Measurements from ENCODE around the gene FAM187B. TPM values are rescaled to one million over a fixed set of nuclear protein-coding genes. Genes with fewer than 3 reads are reported as not detected.
A peak's percentile ranks its signal among the peaks of the same experiment; 100 is the strongest.

The FAM187B gene
- polyA plus RNA-seq, 1 donor, result not detected

DNA sequence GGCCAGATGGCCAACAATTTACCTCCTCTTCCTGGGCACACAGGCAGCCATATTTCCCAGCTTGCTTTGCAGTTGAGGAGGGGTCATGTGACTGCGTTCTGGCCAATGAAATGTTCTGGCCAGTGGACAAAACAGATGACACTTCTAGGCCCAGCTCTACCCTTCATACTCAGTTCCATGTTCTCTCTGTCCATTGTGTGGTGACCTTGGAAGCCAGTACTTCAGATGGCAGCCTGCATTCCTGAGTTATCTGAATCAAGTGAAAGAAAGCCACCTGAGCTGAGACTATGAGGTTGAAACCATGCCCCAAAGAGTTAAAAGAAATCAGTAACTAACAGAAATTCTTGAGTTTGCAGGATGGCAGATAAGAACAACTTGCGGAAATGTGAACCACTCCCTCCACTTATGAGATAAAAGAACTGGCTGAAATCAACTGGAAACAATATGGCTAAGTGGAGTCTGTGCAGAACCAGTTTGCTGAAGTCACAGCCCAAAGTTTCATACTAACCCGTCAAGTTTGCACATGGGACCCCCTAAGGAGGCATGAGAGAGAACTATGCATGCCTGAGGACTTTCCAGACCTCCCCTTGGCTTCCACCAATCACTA, 8.1 kb downstream of the FAM187B start:
- peaks cover 17% of the 10 kb centered on the region for H3K4me1 ChIP-seq (ENCODE audit: control insufficient read depth, insufficient read depth, low read length)
- H3K27ac ChIP-seq (ENCODE audit: low read length), result peak overlapping the region; percentile 65
- H3K9me3 ChIP-seq (ENCODE audit: control insufficient read depth, low read depth, low read length), result no peaks in the 10 kb centered on the region
- peak; percentile 30 to 71 for DNase-seq
- no peaks in the 10 kb centered on the region for H3K36me3 ChIP-seq (ENCODE audit: control insufficient read depth, insufficient read depth, low read length)
- no peak overlapping the region for H3K4me3 ChIP-seq (ENCODE audit: low read length)
- H3K27me3 ChIP-seq (ENCODE audit: control insufficient read depth, insufficient read depth, low read length), result no peaks in the 10 kb centered on the region
- no CpG with 5 or more reads among the region's 3 CpGs for WGBS (ENCODE audit: insufficient coverage, low lambda C conversion rate)

GRCh38 chr19:35219008-35219407, 9.5 kb downstream of the FAM187B start:
- H3K27ac ChIP-seq (ENCODE audit: low read length), result no peak overlapping the region
- no peak overlapping the region for H3K4me3 ChIP-seq (ENCODE audit: low read length)
- no peaks in the 10 kb centered on the region for H3K36me3 ChIP-seq (ENCODE audit: control insufficient read depth, insufficient read depth, low read length)
- H3K9me3 ChIP-seq (ENCODE audit: control insufficient read depth, low read depth, low read length), result no peaks in the 10 kb centered on the region
- no CpG with 5 or more reads among the region's 1 CpG for WGBS (ENCODE audit: insufficient coverage, low lambda C conversion rate)
- no peak for DNase-seq
- H3K4me1 ChIP-seq (ENCODE audit: control insufficient read depth, insufficient read depth, low read length), result peaks cover 19% of the 10 kb centered on the region
- no peaks in the 10 kb centered on the region for H3K27me3 ChIP-seq (ENCODE audit: control insufficient read depth, insufficient read depth, low read length)

DNA sequence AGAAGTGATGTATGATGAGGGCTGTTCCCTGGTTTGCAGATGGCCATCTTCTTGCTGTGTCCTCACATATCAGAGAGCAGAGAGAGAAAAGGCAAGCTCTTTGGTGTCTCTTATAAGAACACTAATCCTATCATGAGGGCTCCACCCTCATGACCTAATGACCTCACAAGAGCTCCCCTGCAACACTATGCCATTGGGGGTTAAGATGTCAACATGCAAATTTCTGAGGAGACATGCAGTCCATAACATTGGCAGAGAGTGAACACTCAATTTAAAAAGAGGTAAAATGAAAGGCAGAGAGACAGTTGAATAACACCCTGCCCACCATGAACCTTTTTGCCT, 10.9 kb downstream of the FAM187B start:
- Histone ChIP-seq H3K27ac (ENCODE audit: low read length) (no peak overlapping the region), H3K4me3 (ENCODE audit: low read length) (no peak overlapping the region), H3K4me1 (ENCODE audit: control insufficient read depth, insufficient read depth, low read length) (peaks cover 24% of the 10 kb centered on the region), H3K36me3 (ENCODE audit: control insufficient read depth, insufficient read depth, low read length) (no peaks in the 10 kb centered on the region), H3K27me3 (ENCODE audit: control insufficient read depth, insufficient read depth, low read length) (no peaks in the 10 kb centered on the region), H3K9me3 (ENCODE audit: control insufficient read depth, low read depth, low read length) (no peaks in the 10 kb centered on the region)
- DNase-seq, result no peak

- Histone ChIP-seq H3K36me3 (ENCODE audit: control insufficient read depth, insufficient read depth, low read length) (no peaks in the 10 kb centered on the region), H3K4me3 (ENCODE audit: low read length) (no peak overlapping the region), H3K27me3 (ENCODE audit: control insufficient read depth, insufficient read depth, low read length) (no peaks in the 10 kb centered on the region), H3K9me3 (ENCODE audit: control insufficient read depth, low read depth, low read length) (no peaks in the 10 kb centered on the region), H3K4me1 (ENCODE audit: control insufficient read depth, insufficient read depth, low read length) (peaks cover 24% of the 10 kb centered on the region), H3K27ac (ENCODE audit: low read length) (no peak overlapping the region)
- peak; percentile 42 to 46 for DNase-seq
- no CpG with 5 or more reads among the region's 3 CpGs for WGBS (ENCODE audit: insufficient coverage, low lambda C conversion rate)
These were observed 11.5 kb downstream of the FAM187B start for GRCh38 chr19:35216833-35217648.

DNA sequence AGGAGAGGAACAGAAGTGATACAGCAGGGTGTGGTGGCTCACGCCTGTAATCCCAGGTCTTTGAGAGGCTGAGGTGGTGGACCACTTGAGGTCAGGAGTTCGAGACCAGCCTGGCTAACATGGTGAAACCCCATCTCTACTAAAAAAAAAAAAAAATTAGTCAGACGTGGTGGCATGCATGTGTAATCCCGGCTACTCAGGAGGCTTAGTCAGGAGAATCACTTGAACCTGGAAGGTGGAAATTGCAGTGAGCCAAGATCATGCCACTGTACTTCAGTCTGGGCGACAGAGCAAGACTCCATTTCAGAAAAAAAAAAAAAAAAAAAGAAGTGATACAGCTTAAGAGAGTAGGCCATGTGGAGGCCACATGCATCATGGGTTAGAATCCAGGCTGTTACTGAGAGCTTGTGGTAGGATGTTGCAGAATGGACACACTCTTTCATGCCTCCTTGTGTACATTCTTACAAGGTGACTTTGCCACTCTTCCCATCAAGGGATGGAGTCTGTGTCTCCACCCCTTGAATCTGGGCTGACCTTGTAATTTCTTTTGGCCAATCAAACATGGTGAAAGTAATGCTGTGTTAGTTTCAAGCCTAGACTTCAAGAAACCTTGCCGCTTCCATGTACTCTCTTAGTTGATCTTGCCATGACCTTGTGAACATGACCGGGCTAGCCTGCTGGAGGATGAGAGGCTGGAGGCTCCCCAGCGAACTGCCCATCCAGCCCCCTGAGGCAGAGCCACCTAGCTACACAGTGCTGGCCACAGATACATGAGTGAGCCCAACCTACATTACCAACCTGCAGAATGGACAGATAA, 12.3 kb downstream of the FAM187B start:
- no peaks in the 10 kb centered on the region for H3K27me3 ChIP-seq (ENCODE audit: control insufficient read depth, insufficient read depth, low read length)
- H3K9me3 ChIP-seq (ENCODE audit: control insufficient read depth, low read depth, low read length), result no peaks in the 10 kb centered on the region
- WGBS (ENCODE audit: insufficient coverage, low lambda C conversion rate), result no CpG with 5 or more reads among the region's 8 CpGs
- H3K4me1 ChIP-seq (ENCODE audit: control insufficient read depth, insufficient read depth, low read length), result peaks cover 23% of the 10 kb centered on the region
- H3K4me3 ChIP-seq (ENCODE audit: low read length), result no peak overlapping the region
- no peaks in the 10 kb centered on the region for H3K36me3 ChIP-seq (ENCODE audit: control insufficient read depth, insufficient read depth, low read length)
- no peak for DNase-seq
- no peak overlapping the region for H3K27ac ChIP-seq (ENCODE audit: low read length)

DNA sequence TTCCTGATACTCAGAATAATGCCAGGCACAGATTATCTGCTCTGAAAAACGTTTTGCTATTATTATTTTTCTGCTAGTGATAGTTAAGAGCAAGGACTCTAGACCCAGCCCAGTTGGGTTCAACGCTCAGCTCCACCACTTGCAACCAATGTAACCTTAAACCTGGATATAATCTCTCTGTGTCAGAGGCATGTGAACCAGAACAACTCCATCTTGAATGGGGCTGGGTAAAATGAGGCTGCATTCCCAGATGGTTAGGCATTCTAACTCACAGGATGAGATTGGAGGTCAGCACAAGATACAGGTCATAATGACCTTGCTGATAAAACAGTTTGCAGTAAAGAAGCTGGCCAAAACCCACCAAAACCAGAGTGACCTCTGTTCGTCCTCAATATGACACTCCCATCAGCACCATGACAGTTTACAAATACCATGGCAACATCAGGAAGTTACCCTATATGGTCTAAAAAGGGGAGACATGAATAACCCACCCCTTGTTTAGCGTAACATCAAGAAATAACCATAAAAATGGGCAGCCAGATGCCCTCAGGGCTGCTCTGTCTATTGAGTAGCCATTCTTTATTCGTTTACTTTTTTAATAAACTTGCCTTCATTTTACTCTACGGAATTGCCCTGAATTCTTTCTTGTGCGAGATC, 13.6 kb downstream of the FAM187B start:
- no peaks in the 10 kb centered on the region for H3K36me3 ChIP-seq (ENCODE audit: control insufficient read depth, insufficient read depth, low read length)
- no peak overlapping the region for H3K4me3 ChIP-seq (ENCODE audit: low read length)
- no peaks in the 10 kb centered on the region for H3K27me3 ChIP-seq (ENCODE audit: control insufficient read depth, insufficient read depth, low read length)
- no peak for DNase-seq
- WGBS (ENCODE audit: insufficient coverage, low lambda C conversion rate), result 100% methylated on average over 1 of the region's 7 CpGs
- H3K9me3 ChIP-seq (ENCODE audit: control insufficient read depth, low read depth, low read length), result no peaks in the 10 kb centered on the region
- no peak overlapping the region for H3K27ac ChIP-seq (ENCODE audit: low read length)
- peaks cover 13% of the 10 kb centered on the region for H3K4me1 ChIP-seq (ENCODE audit: control insufficient read depth, insufficient read depth, low read length)

GRCh38 chr19:35213663-35214632, 14.6 kb downstream of the FAM187B start:
- no peak overlapping the region for H3K4me3 ChIP-seq (ENCODE audit: low read length)
- peak overlapping the region; percentile 12 for H3K27ac ChIP-seq (ENCODE audit: low read length)
- H3K36me3 ChIP-seq (ENCODE audit: control insufficient read depth, insufficient read depth, low read length), result no peaks in the 10 kb centered on the region
- no peaks in the 10 kb centered on the region for H3K27me3 ChIP-seq (ENCODE audit: control insufficient read depth, insufficient read depth, low read length)
- H3K4me1 ChIP-seq (ENCODE audit: control insufficient read depth, insufficient read depth, low read length), result peaks cover 13% of the 10 kb centered on the region
- WGBS (ENCODE audit: insufficient coverage, low lambda C conversion rate), result no CpG with 5 or more reads among the region's 21 CpGs
- peak; percentile 67 to 81 for DNase-seq
- H3K9me3 ChIP-seq (ENCODE audit: control insufficient read depth, low read depth, low read length), result no peaks in the 10 kb centered on the region

- no peaks in the 10 kb centered on the region for H3K27me3 ChIP-seq (ENCODE audit: control insufficient read depth, insufficient read depth, low read length)
- WGBS (ENCODE audit: insufficient coverage, low lambda C conversion rate), result 80% methylated on average over 4 of the region's 7 CpGs
- H3K36me3 ChIP-seq (ENCODE audit: control insufficient read depth, insufficient read depth, low read length), result no peaks in the 10 kb centered on the region
- H3K4me1 ChIP-seq (ENCODE audit: control insufficient read depth, insufficient read depth, low read length), result peaks cover 13% of the 10 kb centered on the region
- DNase-seq, result no peak
- H3K27ac ChIP-seq (ENCODE audit: low read length), result no peak overlapping the region
- no peak overlapping the region for H3K4me3 ChIP-seq (ENCODE audit: low read length)
- H3K9me3 ChIP-seq (ENCODE audit: control insufficient read depth, low read depth, low read length), result no peaks in the 10 kb centered on the region
These were observed 16.3 kb downstream of the FAM187B start for GRCh38 chr19:35212241-35212640.

DNA sequence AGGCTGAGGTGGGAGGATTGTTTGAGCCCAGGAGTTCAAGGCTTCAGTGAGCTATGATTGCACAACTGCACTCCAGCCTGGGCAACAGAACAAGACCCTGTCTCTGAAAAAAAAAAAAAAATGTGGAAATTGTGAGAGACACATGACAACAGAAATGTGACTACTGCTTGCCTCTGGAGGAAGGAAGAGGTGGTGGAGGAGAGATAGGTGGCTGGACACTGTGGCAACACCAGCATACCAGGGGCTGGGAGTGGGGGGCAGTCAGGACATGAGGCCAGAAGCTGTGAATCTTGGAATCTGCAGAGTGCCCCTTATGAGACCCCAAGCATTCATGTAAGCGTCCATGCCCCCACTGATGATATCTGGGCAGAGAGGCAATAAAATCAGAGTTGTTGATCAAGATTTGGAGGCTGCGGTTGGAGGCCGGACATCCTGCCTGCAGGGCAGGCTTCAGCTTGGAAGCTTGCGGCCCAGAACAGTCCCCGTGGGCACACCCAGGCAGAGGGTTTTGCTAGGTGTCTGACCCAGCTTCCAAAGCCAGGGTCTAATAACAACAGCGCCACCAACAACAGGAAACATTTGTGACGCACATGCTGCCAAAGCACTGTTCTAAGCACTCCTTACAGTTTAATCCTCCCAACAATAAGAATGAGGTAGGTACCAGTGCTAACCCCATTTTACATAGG, 16.9 kb downstream of the FAM187B start:
- no peak overlapping the region for H3K27ac ChIP-seq (ENCODE audit: low read length)
- no peak overlapping the region for H3K4me3 ChIP-seq (ENCODE audit: low read length)
- no CpG with 5 or more reads among the region's 7 CpGs for WGBS (ENCODE audit: insufficient coverage, low lambda C conversion rate)
- no peak for DNase-seq
- no peaks in the 10 kb centered on the region for H3K9me3 ChIP-seq (ENCODE audit: control insufficient read depth, low read depth, low read length)
- peaks cover 13% of the 10 kb centered on the region for H3K4me1 ChIP-seq (ENCODE audit: control insufficient read depth, insufficient read depth, low read length)
- H3K27me3 ChIP-seq (ENCODE audit: control insufficient read depth, insufficient read depth, low read length), result no peaks in the 10 kb centered on the region
- no peaks in the 10 kb centered on the region for H3K36me3 ChIP-seq (ENCODE audit: control insufficient read depth, insufficient read depth, low read length)

Measured in large intestine (tissue), 3 donors.